ENCODE data around the gene TNFRSF4. TPM values are rescaled to one million over a fixed set of nuclear protein-coding genes. Genes with fewer than 3 reads are reported as not detected.

The TNFRSF4 gene
- total and polyA plus RNA-seq, 2 of the 8 experiments (the other 6 are each of a cell fraction or from before 2014, with no cell fraction given), result 0.06 TPM; not detected in 1

DNA sequence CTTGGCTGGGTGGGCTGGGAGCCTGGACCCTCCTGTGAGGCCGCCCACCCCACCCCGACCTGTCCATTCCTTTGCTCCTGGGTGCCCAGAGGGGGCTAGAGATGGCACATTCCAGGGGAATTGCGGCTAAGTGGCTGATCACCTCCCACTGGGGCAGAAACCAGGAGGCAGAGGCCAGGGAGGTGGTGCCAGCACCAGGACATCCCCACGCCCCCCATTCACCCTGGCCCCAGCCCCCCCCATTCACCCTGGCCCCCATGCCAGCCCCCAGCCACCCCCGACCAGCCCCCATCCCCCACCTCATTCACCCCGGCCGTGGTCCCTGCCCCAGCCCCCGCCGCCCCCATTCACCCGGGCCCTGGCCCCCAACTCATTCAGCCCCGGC is 26.4 kb upstream of the TNFRSF4 start:
- Histone ChIP-seq H3K14ac (ENCODE audit: insufficient read length) (no peak overlapping the region), H3K4me2 (ENCODE audit: insufficient read depth in 1 of 2, low read depth in 2 of 2, low read length in 2 of 2) (no peak overlapping the region), H2BK15ac (ENCODE audit: low read length) (no peak overlapping the region), H3K27ac (ENCODE audit: low read depth, low read length) (no peak overlapping the region), H3K56ac (replicated peaks; ENCODE audit: insufficient read length, low read depth, low read length) (no peak overlapping the region), H3K4ac (replicated peaks; ENCODE audit: insufficient read length, low read depth, low read length) (no peak overlapping the region), H4K5ac (ENCODE audit: insufficient read length, low read depth, low read length) (no peak overlapping the region), H2BK120ac (replicated peaks; ENCODE audit: low read depth, low read length) (no peak overlapping the region), H3K27me3 (replicated peaks in 1 of 4; ENCODE audit: control insufficient read depth in 3 of 4, extremely low read depth in 1 of 4, insufficient read depth in 3 of 4, low read length in 3 of 4) (no peaks in the 10 kb centered on the region; a peak in 2 of 7 replicates), H4K8ac (ENCODE audit: extremely low read depth, insufficient read depth, low read length) (no peak overlapping the region), H3K23ac (ENCODE audit: insufficient read length) (no peak overlapping the region), H3K9me3 (ENCODE audit: insufficient read depth in 2 of 2, low read depth in 1 of 2, low read length in 1 of 2) (no peaks in the 10 kb centered on the region), H2BK12ac (ENCODE audit: low read depth, low read length) (no peak overlapping the region), H4K20me1 (replicated peaks in 1 of 2; ENCODE audit: control insufficient read depth in 1 of 2, insufficient read depth in 2 of 2, low read length in 2 of 2) (peaks cover 4% of the 10 kb centered on the region in 2 experiments), H3K9ac (replicated peaks in 1 of 4; ENCODE audit: extremely low read depth in 1 of 4, low read depth in 3 of 4, low read length in 3 of 4) (no peak overlapping the region), H3K4me1 (replicated peaks in 1 of 4; ENCODE audit: control insufficient read depth in 3 of 4, insufficient read depth in 4 of 4, low read length in 3 of 4) (peaks cover 0 to 6% (median 2%) of the 10 kb centered on the region in 4 experiments; a peak in 2 of 7 replicates), H2AFZ (ENCODE audit: low read length) (no peak overlapping the region), H2AK5ac (ENCODE audit: low read depth, low read length) (no peak overlapping the region), H3K4me3 (ENCODE audit: extremely low read depth in 1 of 4, insufficient read depth in 2 of 4, low read depth in 3 of 4, low read length in 4 of 4) (no peak overlapping the region), H3K79me2 (ENCODE audit: control insufficient read depth in 1 of 2, insufficient read depth in 2 of 2, low read length in 2 of 2) (no peaks in the 10 kb centered on the region), H4K91ac (replicated peaks; ENCODE audit: insufficient read length, low read length) (no peak overlapping the region), H3K18ac (ENCODE audit: extremely low read depth, low read length) (no peak overlapping the region), H2BK5ac (ENCODE audit: low read depth, low read length) (no peak overlapping the region), H3K79me1 (ENCODE audit: low read depth, low read length) (no peaks in the 10 kb centered on the region), H3K23me2 (ENCODE audit: low read depth, low read length) (no peaks in the 10 kb centered on the region), H2BK20ac (ENCODE audit: low read length) (no peak overlapping the region), H3K36me3 (ENCODE audit: control insufficient read depth in 2 of 4, insufficient read depth in 4 of 4, low read length in 3 of 4) (no peaks in the 10 kb centered on the region)
- 69% methylated on average over 3 of the region's 11 CpGs; no CpG with 5 or more reads in 1 of the 2 experiments for WGBS, 2 experiments (ENCODE audit: extremely low coverage in 1 of 2, insufficient coverage in 1 of 2, insufficient read length in 1 of 2, insufficient replicate concordance in 2 of 2, low coverage in 1 of 2, low lambda C conversion rate in 2 of 2, missing lambda C conversion rate in 1 of 2)
- ChIA-PET POLR2A (ENCODE audit: partially characterized antibody) (interaction anchor here (1.3 to 2.4 kb wide), 2 partner anchors 9 to 161 kb away, joined by 3 to 12 read pairs; partner anchors contain the start of genes B3GALT6 and SDF4), CTCF (ENCODE audit: partially characterized antibody) (interaction anchor here (1.1 to 1.2 kb wide), 3 partner anchors 18 to 50 kb away, joined by 3 to 4 read pairs (median 3); no protein-coding TSS in a partner anchor)
- DNase-seq (ENCODE audit: low read depth in 1 of 2, low spot score in 2 of 2) (no peak), FAIRE-seq (no peak)
- TF ChIP-seq FOSL1 (IDR thresholded peaks at IDR 0.05; ENCODE audit: insufficient read depth, low read depth, low read length) (no peak), BRCA1 (IDR thresholded peaks at IDR 0.05; ENCODE audit: low read depth, low read length) (no peak)
